ENCODE measurements around the gene MAEA. TPM values are rescaled to one million over a fixed set of nuclear protein-coding genes. Genes with fewer than 3 reads are reported as not detected.

MAEA gene
- polyA plus RNA-seq, 3 donors, result 34.3 to 83.5 (median 37.7) TPM

DNA sequence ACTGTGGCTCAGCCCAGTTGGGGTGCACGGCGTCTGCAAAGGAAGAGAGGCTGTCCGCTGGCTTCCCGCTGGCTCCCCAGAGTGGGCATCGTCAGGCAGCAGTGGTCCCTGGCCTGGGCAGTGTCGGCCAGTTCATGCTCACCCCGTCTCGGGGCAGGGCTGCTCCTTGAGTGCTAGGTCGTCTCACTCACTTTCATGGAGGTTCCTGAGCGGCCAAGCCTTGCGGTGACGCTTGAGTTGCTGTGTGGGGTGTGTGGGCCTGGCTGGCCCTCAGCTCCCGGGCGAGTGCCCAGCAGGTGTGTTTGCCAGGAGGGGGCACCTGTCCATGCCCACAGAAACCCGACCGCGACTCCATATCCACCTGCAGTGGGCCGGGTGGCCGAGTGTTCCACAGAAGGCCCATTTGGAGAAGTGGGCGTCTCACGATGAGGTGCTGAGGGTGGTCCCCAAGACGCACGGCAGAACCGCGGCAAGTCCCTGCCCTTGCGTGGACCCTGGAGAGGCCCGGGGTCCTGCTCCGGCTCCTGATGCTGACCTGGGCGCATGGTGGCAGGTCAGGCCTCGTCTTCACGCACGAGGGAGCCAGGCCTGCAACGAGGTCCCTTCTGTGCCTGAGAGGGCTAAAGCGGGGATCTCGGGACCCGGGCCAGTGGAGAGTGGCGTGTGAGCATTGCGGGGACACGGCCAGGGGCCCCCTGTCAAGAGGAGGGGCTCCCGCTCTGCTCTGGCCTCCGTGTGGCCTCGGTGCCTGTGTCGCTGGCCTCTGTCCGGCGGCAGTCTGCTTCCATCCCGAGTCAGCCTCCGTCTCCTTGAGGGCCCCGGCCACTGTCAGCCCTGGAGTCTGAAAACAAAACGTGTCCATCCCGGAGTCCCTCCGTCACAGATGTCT, 38.8 kb downstream of the MAEA start:
- TF ChIP-seq CTCF (IDR thresholded peaks at IDR 0.05), result no peak
- DNase-seq, result no peak
- H3K36me3 Mint-ChIP-seq, result peaks cover 45 to 67% of the 10 kb centered on the region in 2 donors
- H3K9ac ChIP-seq (ENCODE audit: insufficient read depth, low read length, poor library complexity, severe bottlenecking), result no peak overlapping the region
- peaks cover 17% of the 10 kb centered on the region for H3K4me1 Mint-ChIP-seq
- no peak overlapping the region for H3K4me3 ChIP-seq (replicated peaks in 1 of 3; ENCODE audit: low read depth in 2 of 3, low read length in 3 of 3)
- H3K27ac ChIP-seq (ENCODE audit: low read depth in 1 of 2, low read length in 2 of 2), result no peak overlapping the region
- no peaks in the 10 kb centered on the region for H3K9me3 Mint-ChIP-seq
- H3K4me1 ChIP-seq (ENCODE audit: control insufficient read depth in 1 of 2, insufficient read depth in 2 of 2, low read length in 2 of 2), result peaks cover 11 to 12% of the 10 kb centered on the region in 2 donors
- peaks cover 69 to 97% of the 10 kb centered on the region in 2 donors for H3K36me3 ChIP-seq (replicated peaks in 1 of 2; ENCODE audit: control insufficient read depth in 1 of 2, insufficient read depth in 2 of 2, low read length in 2 of 2)
- H3K4me2 ChIP-seq (replicated peaks; ENCODE audit: extremely low read depth, low read length, poor library complexity, severe bottlenecking), result no peak overlapping the region
- H3K79me2 ChIP-seq (ENCODE audit: insufficient read depth, low read length), result peaks cover 7% of the 10 kb centered on the region
- no peak overlapping the region for H2AFZ ChIP-seq (ENCODE audit: insufficient read depth, low read depth, low read length, poor library complexity, severe bottlenecking)
- H4K20me1 ChIP-seq (ENCODE audit: insufficient read depth, low read length), result peaks cover 76% of the 10 kb centered on the region
- H3K27me3 Mint-ChIP-seq (ENCODE audit: low read depth in 3 of 3), result peaks cover 0 to 4% (median 0%) of the 10 kb centered on the region in 3 donors
- 98% methylated on average over 46 of the region's 51 CpGs for WGBS (ENCODE audit: insufficient coverage)
- H3K9me3 ChIP-seq (replicated peaks in 1 of 2; ENCODE audit: control insufficient read depth in 1 of 2, insufficient read depth in 1 of 2, low read length in 2 of 2), result no peaks in the 10 kb centered on the region
- no peaks in the 10 kb centered on the region for H3K27me3 ChIP-seq (ENCODE audit: control insufficient read depth in 2 of 2, insufficient read depth in 2 of 2, low read length in 2 of 2)
- intact Hi-C loops (cut with micrococcal nuclease), result no loop called here
- no peak overlapping the region for H3K4me3 Mint-ChIP-seq
- no peak overlapping the region for H3K27ac Mint-ChIP-seq

DNA sequence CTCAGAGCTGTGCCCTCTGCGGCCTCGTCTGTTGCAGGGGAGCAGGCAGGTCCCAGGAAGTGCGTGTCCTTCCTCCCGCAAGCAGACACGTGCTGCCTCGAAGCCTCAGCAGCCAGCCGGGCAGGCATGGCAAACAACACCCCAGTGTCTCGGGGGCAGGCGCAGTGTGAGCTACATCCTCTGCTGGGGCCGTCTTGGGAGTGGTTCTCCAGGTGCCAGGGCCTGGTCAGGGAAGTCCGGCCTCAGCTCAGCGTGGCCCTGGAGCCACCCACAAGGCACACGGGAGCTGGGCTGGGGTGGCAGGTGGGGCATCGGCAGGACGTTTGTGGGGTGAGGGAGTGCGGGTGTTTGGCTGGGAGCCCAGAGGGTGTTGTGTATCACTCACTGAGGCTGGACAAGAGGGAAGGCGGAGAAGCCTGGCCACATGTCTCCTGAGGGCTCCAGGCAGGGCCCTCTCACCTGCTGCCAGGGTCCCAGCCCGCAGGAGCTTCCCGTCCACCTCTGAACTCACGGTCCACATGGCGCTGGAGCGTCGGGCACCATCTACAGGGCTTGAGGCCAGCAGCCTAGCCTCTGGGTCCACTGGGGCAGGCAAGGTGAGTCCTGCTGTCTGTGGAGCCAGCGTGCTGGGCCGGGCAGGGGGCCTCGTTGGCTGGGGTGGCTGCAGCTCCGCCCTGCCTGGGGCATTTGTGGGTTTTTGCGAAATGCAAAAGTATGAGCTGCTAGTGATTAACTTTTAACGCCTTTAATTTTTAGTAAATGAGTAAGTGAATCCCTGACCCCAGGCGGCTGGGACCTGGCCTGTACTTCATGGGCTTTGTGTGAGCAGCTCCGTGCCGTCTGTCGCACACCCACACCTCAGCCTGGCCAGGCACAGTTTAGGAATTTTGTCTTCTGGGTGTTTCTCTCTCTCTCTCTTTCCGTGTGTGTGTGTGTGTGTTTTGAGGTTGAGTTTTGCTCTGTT, 40.0 kb downstream of the MAEA start:
- peaks cover 22% of the 10 kb centered on the region for H3K4me1 Mint-ChIP-seq
- intact Hi-C loops (cut with micrococcal nuclease), result no loop called here
- peaks cover 49 to 72% of the 10 kb centered on the region in 2 donors for H3K36me3 Mint-ChIP-seq
- Histone ChIP-seq H3K9ac (ENCODE audit: insufficient read depth, low read length, poor library complexity, severe bottlenecking) (no peak overlapping the region), H3K27me3 (ENCODE audit: control insufficient read depth in 2 of 2, insufficient read depth in 2 of 2, low read length in 2 of 2) (no peaks in the 10 kb centered on the region), H3K36me3 (replicated peaks in 1 of 2; ENCODE audit: control insufficient read depth in 1 of 2, insufficient read depth in 2 of 2, low read length in 2 of 2) (peaks cover 64 to 92% of the 10 kb centered on the region in 2 donors), H3K79me2 (ENCODE audit: insufficient read depth, low read length) (peaks cover 7% of the 10 kb centered on the region), H4K20me1 (ENCODE audit: insufficient read depth, low read length) (peaks cover 73% of the 10 kb centered on the region), H3K4me3 (replicated peaks in 1 of 3; ENCODE audit: low read depth in 2 of 3, low read length in 3 of 3) (no peak overlapping the region), H3K4me1 (ENCODE audit: control insufficient read depth in 1 of 2, insufficient read depth in 2 of 2, low read length in 2 of 2) (peaks cover 18% of the 10 kb centered on the region in 2 donors), H3K27ac (ENCODE audit: low read depth in 1 of 2, low read length in 2 of 2) (no peak overlapping the region), H3K9me3 (replicated peaks in 1 of 2; ENCODE audit: control insufficient read depth in 1 of 2, insufficient read depth in 1 of 2, low read length in 2 of 2) (peaks cover 0 to 2% of the 10 kb centered on the region in 2 donors), H2AFZ (ENCODE audit: insufficient read depth, low read depth, low read length, poor library complexity, severe bottlenecking) (no peak overlapping the region), H3K4me2 (replicated peaks; ENCODE audit: extremely low read depth, low read length, poor library complexity, severe bottlenecking) (no peak overlapping the region)
- peak overlapping the region in 1 of 2 donors; percentile 45 for H3K4me3 Mint-ChIP-seq
- no peak for DNase-seq
- peak overlapping the region in 5 of 7 donors; percentile 1 to 82 (median 50) for H3K27ac Mint-ChIP-seq
- no peak for TF ChIP-seq CTCF (IDR thresholded peaks at IDR 0.05)
- 61% methylated on average over 21 of the region's 34 CpGs for WGBS (ENCODE audit: insufficient coverage)
- H3K9me3 Mint-ChIP-seq, result peaks cover 2 to 7% (median 5%) of the 10 kb centered on the region in 7 donors
- H3K27me3 Mint-ChIP-seq (ENCODE audit: low read depth in 3 of 3), result peaks cover 0 to 4% (median 0%) of the 10 kb centered on the region in 3 donors
